Epithelial cell of alveolus of lung (primary cell): ENCODE measurements around the gene ISLR. TPM values are rescaled to one million over a fixed set of nuclear protein-coding genes. Genes with fewer than 3 reads are reported as not detected.

Experiments used
- total RNA-seq: library from RNA; depleted of rRNA; stranded (reverse); fragments of >200 nt; gene quantifications from 2 replicates; pipeline ENCODE4 v1.2.1, GENCODE V29; 2015

The ISLR gene
- 64.9 and 90.8 TPM in 2 replicates for total RNA-seq

GRCh38 chr15:74173380-74174218, at the start of gene ISLR:
Gene ISLR (plus strand): TSS chr15:74173710. CDS start chr15:74174859, 1,149 bp downstream.

GRCh38 chr15:74130155-74130848, 43.2 kb upstream of the ISLR start, which contains the start of gene ISLR2:
Gene ISLR2 (plus strand): TSS chr15:74130586. CDS start chr15:74132755, 2,169 bp downstream.

DNA sequence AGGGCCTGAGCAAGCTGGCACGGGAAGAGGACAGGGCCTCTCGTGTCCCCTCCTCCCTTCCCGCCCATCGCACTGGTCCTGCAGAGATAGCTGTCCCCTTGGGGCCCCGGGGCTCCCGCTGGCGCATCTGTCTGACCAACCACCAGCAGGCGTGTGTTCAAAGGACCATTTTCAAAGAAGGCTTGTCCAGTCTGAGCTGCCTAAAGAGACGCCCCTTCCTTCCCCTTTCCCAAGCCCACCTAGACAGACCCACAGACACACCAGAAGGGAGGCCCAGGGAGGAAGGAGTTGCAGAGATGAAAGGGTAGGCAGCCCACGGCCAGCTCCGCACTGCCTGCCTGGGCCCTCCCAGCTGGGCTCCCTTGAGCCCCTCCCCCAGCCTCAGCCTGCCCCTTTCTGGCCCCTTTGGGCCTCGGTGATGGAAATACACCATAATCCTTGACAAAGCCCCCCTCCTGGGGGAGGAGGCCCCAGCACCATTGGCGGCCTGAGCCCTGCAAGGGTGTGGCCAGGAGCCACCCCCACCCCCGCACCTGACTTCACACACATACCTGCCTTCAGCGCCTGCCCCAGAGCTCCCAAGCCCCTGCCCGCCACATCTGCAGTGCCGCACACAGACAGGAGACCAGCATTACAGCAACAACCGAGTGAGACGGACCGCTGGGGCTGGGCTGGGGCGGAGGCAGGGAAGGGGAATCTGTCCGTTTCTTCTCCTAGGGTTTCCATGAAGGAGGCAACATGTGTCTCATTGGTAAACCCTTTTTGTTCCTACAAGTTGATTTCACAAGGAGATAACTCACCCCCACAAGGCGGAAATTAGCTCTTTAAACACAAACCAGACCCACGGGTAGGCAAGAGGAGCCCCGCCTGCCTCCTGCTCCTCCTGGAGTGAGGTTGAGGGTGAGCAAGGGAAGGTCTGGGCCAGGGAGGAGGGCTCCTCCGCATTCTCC, 29.2 kb downstream of the ISLR start, which contains the start of gene STRA6:
Gene STRA6 (minus strand): TSS at position 336 of the 950 bp plus-strand sequence. CDS start 520 bp downstream, outside the sequence.

Other genes with a start within 250 kb of the ISLR start
- gene LOXL1, start 247.2 kb upstream of the ISLR start, total RNA-seq, result 47.2 and 63.7 TPM in 2 replicates
- gene STOML1, start 181.4 kb upstream of the ISLR start, total RNA-seq, result 9.7 and 23.5 TPM in 2 replicates
- 54.7 and 74.0 TPM in 2 replicates for gene PML, start 179.0 kb upstream of the ISLR start, total RNA-seq
- 6.9 TPM in 1 of 2 replicates, not detected in the other for gene GOLGA6A, start 91.2 kb upstream of the ISLR start, total RNA-seq
- 4.4 TPM in 1 of 2 replicates, not detected in the other for gene ISLR2, start 43.1 kb upstream of the ISLR start, total RNA-seq
- gene STRA6, start 29.1 kb downstream of the ISLR start, total RNA-seq, result 0.80 and 13.1 TPM in 2 replicates
- gene CCDC33, start 62.6 kb downstream of the ISLR start, total RNA-seq, result 6.1 TPM in 1 of 2 replicates, not detected in the other
- 0.13 TPM in 1 of 2 replicates, not detected in the other for gene CYP11A1, start 193.9 kb downstream of the ISLR start, total RNA-seq